Measurements from ENCODE around the gene DEFB125. TPM values are rescaled to one million over a fixed set of nuclear protein-coding genes. Genes with fewer than 3 reads are reported as not detected.

The DEFB125 gene
- polyA plus RNA-seq, 1 donor (not counting 4 experiments of a cell fraction or from before 2014, with no cell fraction given) = not detected

GRCh38 chr20:145877-146276, 58.4 kb downstream of the DEFB125 start:
- no peak for FAIRE-seq
- Histone ChIP-seq H3K9me3 (ENCODE audit: control insufficient read depth, low read depth, low read length) (no peaks in the 10 kb centered on the region), H2AFZ (ENCODE audit: control insufficient read depth, low read length) (no peak overlapping the region), H3K27me3 (ENCODE audit: control insufficient read depth, extremely low read depth, insufficient read depth, low read length) (peaks cover 6% of the 10 kb centered on the region), H3K9me1 (ENCODE audit: control insufficient read depth, extremely low read depth, insufficient read depth, low read length) (no peaks in the 10 kb centered on the region), H3K9ac (ENCODE audit: control insufficient read depth, extremely low read depth, insufficient read depth, low read length) (no peak overlapping the region), H3K36me3 (ENCODE audit: control insufficient read depth in 2 of 2, extremely low read depth in 1 of 2, insufficient read depth in 2 of 2, low read length in 2 of 2) (no peaks in the 10 kb centered on the region), H3K4me3 (ENCODE audit: control insufficient read depth in 2 of 3, extremely low read depth in 1 of 3, insufficient read depth in 2 of 3, low read depth in 1 of 3, low read length in 3 of 3) (no peak overlapping the region), H3K4me1 (ENCODE audit: control insufficient read depth, extremely low read depth, insufficient read depth, low read length) (no peaks in the 10 kb centered on the region), H3K27ac (ENCODE audit: control insufficient read depth, insufficient read depth, low read length) (no peak overlapping the region), H3K4me2 (ENCODE audit: control insufficient read depth, extremely low read depth, insufficient read depth, low read depth, low read length) (no peak overlapping the region), H3K79me2 (ENCODE audit: control insufficient read depth, insufficient read depth, low read length) (no peaks in the 10 kb centered on the region), H4K20me1 (ENCODE audit: control insufficient read depth, extremely low read depth, insufficient read depth, low read length) (no peaks in the 10 kb centered on the region)
- dilution Hi-C loops (cut with MboI; ENCODE audit: extremely low pct_ligation_motif_present, low sequenced_read_pairs) = no loop called here
- TF ChIP-seq EZH2 (IDR thresholded peaks at IDR 0.05; ENCODE audit: low read length) (no peak), CTCF (optimal IDR thresholded peaks at IDR 0.05 in 1 of 3, IDR thresholded peaks at IDR 0.05 in 1 of 3, conservative IDR thresholded peaks at IDR 0.05 in 1 of 3; ENCODE audit: extremely low read depth in 1 of 3, insufficient read depth in 2 of 3, low read length in 3 of 3) (no peak)
- DNase-seq (ENCODE audit: low read depth, low spot score) = no peak

Other genes with a start within 250 kb of the DEFB125 start
- gene DEFB126, start 54.9 kb downstream of the DEFB125 start, polyA plus RNA-seq = not detected in 3 replicates
- gene DEFB127, start 69.8 kb downstream of the DEFB125 start, polyA plus RNA-seq = not detected in 3 replicates
- not detected in 3 replicates for gene DEFB128, start 102.0 kb downstream of the DEFB125 start, polyA plus RNA-seq
- not detected in 3 replicates for gene DEFB129, start 139.6 kb downstream of the DEFB125 start, polyA plus RNA-seq
- gene DEFB132, start 170.1 kb downstream of the DEFB125 start, polyA plus RNA-seq = not detected in 3 replicates
- gene C20orf96, start 203.1 kb downstream of the DEFB125 start, polyA plus RNA-seq = 3.5 to 4.7 TPM (median 3.6 TPM) in 3 replicates
- 4.9 to 6.8 TPM (median 5.7 TPM) in 3 replicates for gene ZCCHC3, start 209.9 kb downstream of the DEFB125 start, polyA plus RNA-seq
- 1.4 to 3.5 TPM (median 1.9 TPM) in 3 replicates for gene SOX12, start 237.9 kb downstream of the DEFB125 start, polyA plus RNA-seq